ENCODE data around the gene CCAR1. TPM values are rescaled to one million over a fixed set of nuclear protein-coding genes. Genes with fewer than 3 reads are reported as not detected.

The CCAR1 gene
- total RNA-seq, 1 experiment from 2014 or later: 84.4 TPM

DNA sequence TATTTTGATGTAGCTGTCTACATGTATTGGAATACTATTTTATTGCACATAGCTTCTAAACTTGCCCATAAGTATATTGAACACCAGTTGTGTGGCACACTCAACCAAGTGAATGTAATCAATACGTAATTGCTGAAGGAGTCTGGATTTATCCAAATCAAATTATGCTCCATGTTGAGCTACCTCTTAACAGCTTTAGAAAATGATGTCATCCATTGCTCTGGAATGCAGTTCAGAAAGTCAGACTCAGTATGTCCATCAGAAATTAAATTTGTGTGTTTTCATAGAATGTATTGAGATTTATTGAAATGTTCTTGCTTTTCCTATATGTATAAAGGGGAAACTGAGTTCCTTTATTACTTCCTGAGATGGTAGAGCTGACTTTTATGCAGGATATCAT, 25.0 kb upstream of the CCAR1 start:
- CTCF ChIA-PET: no interaction called here

More for the DNA sequence above, 25.0 kb upstream of the CCAR1 start:
- POLR2A ChIA-PET: no interaction called here
- H3K4me1 ChIP-seq (ENCODE audit: control insufficient read depth in 1 of 2, insufficient read depth in 2 of 2, low read length in 2 of 2): no peaks in the 10 kb centered on the region
- intact Hi-C loops (cut with micrococcal nuclease): no loop called here
- no peaks in the 10 kb centered on the region for H3K9me3 ChIP-seq (ENCODE audit: control insufficient read depth in 1 of 2, insufficient read depth in 1 of 2, low read depth in 1 of 2, low read length in 2 of 2)
- DNase-seq (ENCODE audit: low read depth, low spot score): no peak
- H3K36me3 ChIP-seq (ENCODE audit: control insufficient read depth in 1 of 2, insufficient read depth in 2 of 2, low read length in 2 of 2): no peaks in the 10 kb centered on the region
- TF ChIP-seq SP1 (IDR thresholded peaks at IDR 0.05; ENCODE audit: low read depth) (no peak), EGR1 (IDR thresholded peaks at IDR 0.05; ENCODE audit: low read depth) (no peak), CEBPB (IDR thresholded peaks at IDR 0.05; ENCODE audit: low read depth) (no peak), CBX3 (IDR thresholded peaks at IDR 0.05; ENCODE audit: low read depth) (no peak), YY1 (IDR thresholded peaks at IDR 0.05; ENCODE audit: extremely low read depth, insufficient replicate concordance, low read depth, low read length) (no peak), SIN3A (IDR thresholded peaks at IDR 0.05; ENCODE audit: low read depth) (no peak), RAD21 (IDR thresholded peaks at IDR 0.05; ENCODE audit: low read depth) (no peak), ZNF274 (IDR thresholded peaks at IDR 0.05; ENCODE audit: low read depth, low read length) (no peak), EZH2phosphoT487 (IDR thresholded peaks at IDR 0.05; ENCODE audit: borderline replicate concordance) (no peak), ELF1 (IDR thresholded peaks at IDR 0.05; ENCODE audit: borderline replicate concordance, low read depth) (no peak), POLR2AphosphoS5 (IDR thresholded peaks at IDR 0.05; ENCODE audit: low read depth, low read length) (no peak), FOSL1 (IDR thresholded peaks at IDR 0.05; ENCODE audit: low read depth) (no peak), EZH2 (IDR thresholded peaks at IDR 0.05) (no peak)
- TF ChIP-seq, protein P1, sequence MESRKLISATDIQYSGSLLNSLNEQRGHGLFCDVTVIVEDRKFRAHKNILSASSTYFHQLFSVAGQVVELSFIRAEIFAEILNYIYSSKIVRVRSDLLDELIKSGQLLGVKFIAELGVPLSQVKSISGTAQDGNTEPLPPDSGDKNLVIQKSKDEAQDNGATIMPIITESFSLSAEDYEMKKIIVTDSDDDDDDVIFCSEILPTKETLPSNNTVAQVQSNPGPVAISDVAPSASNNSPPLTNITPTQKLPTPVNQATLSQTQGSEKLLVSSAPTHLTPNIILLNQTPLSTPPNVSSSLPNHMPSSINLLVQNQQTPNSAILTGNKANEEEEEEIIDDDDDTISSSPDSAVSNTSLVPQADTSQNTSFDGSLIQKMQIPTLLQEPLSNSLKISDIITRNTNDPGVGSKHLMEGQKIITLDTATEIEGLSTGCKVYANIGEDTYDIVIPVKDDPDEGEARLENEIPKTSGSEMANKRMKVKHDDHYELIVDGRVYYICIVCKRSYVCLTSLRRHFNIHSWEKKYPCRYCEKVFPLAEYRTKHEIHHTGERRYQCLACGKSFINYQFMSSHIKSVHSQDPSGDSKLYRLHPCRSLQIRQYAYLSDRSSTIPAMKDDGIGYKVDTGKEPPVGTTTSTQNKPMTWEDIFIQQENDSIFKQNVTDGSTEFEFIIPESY (IDR thresholded peaks at IDR 0.05; ENCODE audit: extremely low read depth, insufficient replicate concordance, low read length): no peak
- TF ChIP-seq, protein P2, sequence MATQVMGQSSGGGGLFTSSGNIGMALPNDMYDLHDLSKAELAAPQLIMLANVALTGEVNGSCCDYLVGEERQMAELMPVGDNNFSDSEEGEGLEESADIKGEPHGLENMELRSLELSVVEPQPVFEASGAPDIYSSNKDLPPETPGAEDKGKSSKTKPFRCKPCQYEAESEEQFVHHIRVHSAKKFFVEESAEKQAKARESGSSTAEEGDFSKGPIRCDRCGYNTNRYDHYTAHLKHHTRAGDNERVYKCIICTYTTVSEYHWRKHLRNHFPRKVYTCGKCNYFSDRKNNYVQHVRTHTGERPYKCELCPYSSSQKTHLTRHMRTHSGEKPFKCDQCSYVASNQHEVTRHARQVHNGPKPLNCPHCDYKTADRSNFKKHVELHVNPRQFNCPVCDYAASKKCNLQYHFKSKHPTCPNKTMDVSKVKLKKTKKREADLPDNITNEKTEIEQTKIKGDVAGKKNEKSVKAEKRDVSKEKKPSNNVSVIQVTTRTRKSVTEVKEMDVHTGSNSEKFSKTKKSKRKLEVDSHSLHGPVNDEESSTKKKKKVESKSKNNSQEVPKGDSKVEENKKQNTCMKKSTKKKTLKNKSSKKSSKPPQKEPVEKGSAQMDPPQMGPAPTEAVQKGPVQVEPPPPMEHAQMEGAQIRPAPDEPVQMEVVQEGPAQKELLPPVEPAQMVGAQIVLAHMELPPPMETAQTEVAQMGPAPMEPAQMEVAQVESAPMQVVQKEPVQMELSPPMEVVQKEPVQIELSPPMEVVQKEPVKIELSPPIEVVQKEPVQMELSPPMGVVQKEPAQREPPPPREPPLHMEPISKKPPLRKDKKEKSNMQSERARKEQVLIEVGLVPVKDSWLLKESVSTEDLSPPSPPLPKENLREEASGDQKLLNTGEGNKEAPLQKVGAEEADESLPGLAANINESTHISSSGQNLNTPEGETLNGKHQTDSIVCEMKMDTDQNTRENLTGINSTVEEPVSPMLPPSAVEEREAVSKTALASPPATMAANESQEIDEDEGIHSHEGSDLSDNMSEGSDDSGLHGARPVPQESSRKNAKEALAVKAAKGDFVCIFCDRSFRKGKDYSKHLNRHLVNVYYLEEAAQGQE (IDR thresholded peaks at IDR 0.05; ENCODE audit: low read depth): no peak
- TF ChIP-seq, protein P3, sequence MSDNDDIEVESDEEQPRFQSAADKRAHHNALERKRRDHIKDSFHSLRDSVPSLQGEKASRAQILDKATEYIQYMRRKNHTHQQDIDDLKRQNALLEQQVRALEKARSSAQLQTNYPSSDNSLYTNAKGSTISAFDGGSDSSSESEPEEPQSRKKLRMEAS (IDR thresholded peaks at IDR 0.05): no peak
- no peak overlapping the region for H3K9ac ChIP-seq (ENCODE audit: low read length)
- BruUV-seq (replicated peaks): no TSS peak
- RAD21 ChIA-PET (ENCODE audit: low non-redundant PET in 1 of 2, low total read pairs in 2 of 2, uncharacterized antibody in 2 of 2, unreplicated experiment in 2 of 2): interaction anchor here in 1 of 2 experiments (0.7 kb wide), 1 partner anchor 14 kb away, joined by 3 read pairs; no protein-coding TSS in a partner anchor
- no peak overlapping the region for H3K4me3 ChIP-seq (replicated peaks in 1 of 2; ENCODE audit: low read depth in 1 of 2, low read length in 2 of 2)
- no peaks in the 10 kb centered on the region for H4K20me1 ChIP-seq (ENCODE audit: insufficient read depth)
- no peaks in the 10 kb centered on the region for H3K79me2 ChIP-seq (ENCODE audit: insufficient read depth, low read length)
- H3K9me2 ChIP-seq (ENCODE audit: insufficient read depth): no peaks in the 10 kb centered on the region
- no peak overlapping the region for H2AFZ ChIP-seq (ENCODE audit: low read depth, low read length, poor library complexity, severe bottlenecking)
- no peak overlapping the region for H3K27ac ChIP-seq (ENCODE audit: low read depth, low read length)
- no peak overlapping the region for H3K4me2 ChIP-seq (ENCODE audit: low read length)
- H3K27me3 ChIP-seq (ENCODE audit: insufficient read depth, low read length): no peaks in the 10 kb centered on the region
- ATAC-seq: no peak
